Stimulated activated CD8-positive, alpha-beta memory T cell treated with anti-CD3 and anti-CD28 coated beads, Interleukin-15, amount 100 ng/mL, for 48 hours (primary cell): ENCODE measurements around the gene ARHGEF4.

ENCODE experiments used
- DNase-seq, 2 donors: peaks; one replicate each; pipeline ENCODE4 v3.0.0-alpha.2; 2020; ENCODE audit warnings: low read depth in 2 of 2

ARHGEF4 gene

GRCh38 chr2:130917006-130917688 is 80.4 kb downstream of the ARHGEF4 start:
- DNase-seq, result no peak

- DNase-seq, result no peak
These were observed 81.7 kb downstream of the ARHGEF4 start for GRCh38 chr2:130918393-130918792.

- DNase-seq, result peak; percentile 6 to 16
These were observed 83.9 kb downstream of the ARHGEF4 start for GRCh38 chr2:130920415-130921163.

- DNase-seq, result no peak
These were observed 84.4 kb downstream of the ARHGEF4 start for GRCh38 chr2:130921164-130921476.

GRCh38 chr2:130922417-130922816 is 85.7 kb downstream of the ARHGEF4 start:
- DNase-seq, result no peak

- DNase-seq, result no peak
These were observed 91.7 kb downstream of the ARHGEF4 start for GRCh38 chr2:130928385-130928784.

- DNase-seq, result no peak
These were observed 94.3 kb downstream of the ARHGEF4 start for GRCh38 chr2:130930740-130931659.

GRCh38 chr2:130933501-130933900 is 96.8 kb downstream of the ARHGEF4 start:
- DNase-seq, result no peak

GRCh38 chr2:130936451-130936850 is 99.7 kb downstream of the ARHGEF4 start:
- DNase-seq, result no peak

GRCh38 chr2:130947967-130948366 is 111.3 kb downstream of the ARHGEF4 start:
- DNase-seq, result no peak

GRCh38 chr2:130949954-130950353 is 113.2 kb downstream of the ARHGEF4 start:
- DNase-seq, result no peak

- no peak for DNase-seq
These were observed 114.3 kb downstream of the ARHGEF4 start for GRCh38 chr2:130951018-130951417.

- DNase-seq, result no peak
These were observed 118.2 kb downstream of the ARHGEF4 start for GRCh38 chr2:130954873-130955272.

GRCh38 chr2:130957915-130958314 is 121.2 kb downstream of the ARHGEF4 start:
- DNase-seq, result no peak

- no peak for DNase-seq
These were observed 126.6 kb downstream of the ARHGEF4 start for GRCh38 chr2:130963196-130963848.

- DNase-seq, result no peak
These were observed 127.4 kb downstream of the ARHGEF4 start for GRCh38 chr2:130963849-130964793.

GRCh38 chr2:130964931-130965330 is 128.2 kb downstream of the ARHGEF4 start:
- DNase-seq, result no peak

- DNase-seq, result no peak
These were observed 129.5 kb downstream of the ARHGEF4 start for GRCh38 chr2:130966149-130966774.

- DNase-seq, result no peak
These were observed 130.2 kb downstream of the ARHGEF4 start for GRCh38 chr2:130966775-130967490.

- DNase-seq, result no peak
These were observed 135.7 kb downstream of the ARHGEF4 start for GRCh38 chr2:130972410-130972809.
